Measurements from ENCODE around the gene PLIN5. TPM values are rescaled to one million over a fixed set of nuclear protein-coding genes. Genes with fewer than 3 reads are reported as not detected.

PLIN5 gene
- total RNA-seq, 2 experiments from 2014 or later, result 0.27 TPM; not detected in 1

GRCh38 chr19:4482721-4483364 is 52.2 kb downstream of the PLIN5 start:
- H3K36me3 Mint-ChIP-seq (ENCODE audit: low read depth), result peaks cover 8% of the 10 kb centered on the region
- DNase-seq (no peak), ATAC-seq (no peak)
- H3K4me1 Mint-ChIP-seq (ENCODE audit: low read depth), result no peaks in the 10 kb centered on the region
- POLR2A ChIA-PET, result no interaction called here
- no peak overlapping the region for H3K27ac Mint-ChIP-seq
- intact Hi-C loops (cut with micrococcal nuclease), result no loop called here
- CTCF ChIA-PET, result no interaction called here
- TF ChIP-seq CTCF (IDR thresholded peaks at IDR 0.05), result no peak
- no peak overlapping the region for H3K4me3 Mint-ChIP-seq
- H3K27me3 Mint-ChIP-seq, result no peaks in the 10 kb centered on the region
- H3K9me3 Mint-ChIP-seq, result no peaks in the 10 kb centered on the region

- DNase-seq (no peak), ATAC-seq (no peak)
- no peaks in the 10 kb centered on the region for H3K9me3 Mint-ChIP-seq
- H3K36me3 Mint-ChIP-seq (ENCODE audit: low read depth), result peaks cover 2% of the 10 kb centered on the region
- H3K4me3 Mint-ChIP-seq, result no peak overlapping the region
- TF ChIP-seq CTCF (IDR thresholded peaks at IDR 0.05), result no peak
- ChIA-PET CTCF (no interaction called here), POLR2A (interaction anchor here (1.1 kb wide), 1 partner anchor 20 kb away, joined by 3 read pairs; no protein-coding TSS in a partner anchor)
- no peaks in the 10 kb centered on the region for H3K27me3 Mint-ChIP-seq
- H3K4me1 Mint-ChIP-seq (ENCODE audit: low read depth), result peaks cover 16% of the 10 kb centered on the region
- intact Hi-C loops (cut with micrococcal nuclease), result no loop called here
- H3K27ac Mint-ChIP-seq, result no peak overlapping the region
Observed at GRCh38 chr19:4477034-4477801, 57.8 kb downstream of the PLIN5 start.

- Mint-ChIP-seq H3K4me3 (peak overlapping the region; percentile 79), H3K27me3 (no peaks in the 10 kb centered on the region), H3K4me1 (ENCODE audit: low read depth) (peaks cover 21% of the 10 kb centered on the region), H3K9me3 (no peaks in the 10 kb centered on the region), H3K27ac (peak overlapping the region; percentile 14), H3K36me3 (ENCODE audit: low read depth) (peaks cover 3% of the 10 kb centered on the region)
- intact Hi-C loops (cut with micrococcal nuclease), result no loop called here
- no peak for TF ChIP-seq CTCF (IDR thresholded peaks at IDR 0.05)
- CTCF ChIA-PET, result interaction anchor here (0.8 to 1.6 kb wide), 3 partner anchors 48 to 74 kb away, joined by 3 read pairs; partner anchors contain the start of gene SH3GL1
- peak; percentile 56 for DNase-seq
- no peak for ATAC-seq
- POLR2A ChIA-PET, result no interaction called here
Observed at GRCh38 chr19:4474514-4475022, 60.5 kb downstream of the PLIN5 start.

- Mint-ChIP-seq H3K27me3 (no peaks in the 10 kb centered on the region), H3K9me3 (no peaks in the 10 kb centered on the region), H3K27ac (peak overlapping the region; percentile 14), H3K4me3 (peak overlapping the region; percentile 79), H3K4me1 (ENCODE audit: low read depth) (peaks cover 21% of the 10 kb centered on the region), H3K36me3 (ENCODE audit: low read depth) (peaks cover 3% of the 10 kb centered on the region)
- POLR2A ChIA-PET, result interaction anchor here (0.7 to 1.1 kb wide), 2 partner anchors 25 to 65 kb away, joined by 3 to 4 read pairs; partner anchors contain the start of gene LRG1
- DNase-seq, result no peak
- CTCF ChIA-PET, result interaction anchor here (1.0 to 1.6 kb wide), 4 partner anchors 49 to 163 kb away, joined by 3 to 4 read pairs (median 3); partner anchors contain the start of gene SH3GL1
- intact Hi-C loops (cut with micrococcal nuclease), result no loop called here
- ATAC-seq, result no peak
- TF ChIP-seq CTCF (IDR thresholded peaks at IDR 0.05), result no peak
Observed at GRCh38 chr19:4473763-4474513, 61.1 kb downstream of the PLIN5 start.
